Nucleus accumbens (tissue), 56 donors: ENCODE measurements around the gene KCNJ12.
"Not testable (repeated sequence)": the region's sequence is repeated elsewhere in the genome, so short reads cannot be mapped to it uniquely, and the experiment has no call there.

ENCODE experiments used
- DNase-seq, 56 donors: peaks; one replicate each; lab custom pipeline; 2025; lab: John Stamatoyannopoulos, UW

The KCNJ12 gene

DNA sequence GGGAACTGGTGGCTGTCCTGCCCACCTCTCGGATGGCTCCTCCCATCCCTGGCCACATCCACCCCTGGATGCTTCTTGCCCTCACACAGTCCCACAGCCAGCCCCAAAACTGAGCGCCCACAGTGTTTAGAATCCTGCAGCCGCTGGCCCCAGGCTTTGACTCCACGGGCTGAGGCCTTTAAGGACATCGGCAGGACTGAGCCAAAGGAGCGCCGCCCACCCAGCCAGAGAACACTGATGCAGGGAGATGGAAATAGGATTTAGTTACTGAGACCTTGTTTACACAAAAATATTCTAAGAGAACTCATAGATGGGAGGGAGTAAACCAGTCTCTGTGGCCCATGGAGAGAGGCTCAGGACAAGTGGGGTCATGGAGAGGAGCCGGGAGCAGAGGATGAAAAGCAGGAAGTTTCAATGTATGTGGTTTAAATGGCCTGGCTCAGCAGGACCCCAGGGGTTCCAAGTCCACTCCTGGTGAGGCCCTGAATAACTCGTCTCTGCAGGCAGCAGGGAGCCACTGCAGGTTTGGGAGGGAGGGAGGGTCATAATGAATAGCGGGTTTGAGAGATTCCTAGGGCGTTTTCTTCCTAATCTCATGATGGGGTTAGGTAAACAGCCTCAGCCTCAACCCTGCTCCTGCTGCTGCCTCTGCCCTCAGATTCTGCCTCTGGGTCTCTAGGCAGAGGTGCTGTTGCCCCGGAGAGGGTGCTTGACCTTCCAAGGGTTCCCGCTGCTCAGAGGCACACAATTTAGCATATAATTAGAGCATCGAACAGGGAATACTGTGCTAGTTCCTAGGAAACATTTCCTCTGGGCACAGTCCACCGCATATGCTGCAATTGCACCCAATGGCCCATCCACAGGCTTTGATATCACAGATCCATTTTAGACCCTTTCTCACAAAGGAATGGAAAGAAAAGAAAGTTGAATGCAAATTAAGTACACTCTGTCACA lies 61.0 kb downstream of the KCNJ12 start:
- DNase-seq: not testable (repeated sequence)

GRCh38 chr17:21438316-21439014 lies 62.3 kb downstream of the KCNJ12 start:
- DNase-seq: not testable (repeated sequence)

DNA sequence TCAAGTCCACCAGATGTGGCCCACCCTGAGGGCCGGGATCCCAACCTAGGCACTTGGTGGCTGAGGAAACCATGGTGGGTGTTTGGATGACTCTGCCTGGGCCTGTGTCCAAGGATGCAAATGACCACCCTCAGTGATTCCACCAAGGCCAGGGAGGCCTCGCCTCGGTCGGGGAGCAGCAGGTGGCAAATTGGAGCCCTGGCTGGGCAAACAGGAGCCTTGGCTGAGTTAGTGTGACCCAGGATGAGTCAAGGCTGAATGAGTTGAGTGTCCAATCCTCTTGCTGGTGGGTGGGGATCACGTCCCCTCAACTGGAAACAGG lies 62.8 kb downstream of the KCNJ12 start:
- DNase-seq: not testable (repeated sequence)

GRCh38 chr17:21445091-21445650 lies 69.0 kb downstream of the KCNJ12 start:
- no peak for DNase-seq

DNA sequence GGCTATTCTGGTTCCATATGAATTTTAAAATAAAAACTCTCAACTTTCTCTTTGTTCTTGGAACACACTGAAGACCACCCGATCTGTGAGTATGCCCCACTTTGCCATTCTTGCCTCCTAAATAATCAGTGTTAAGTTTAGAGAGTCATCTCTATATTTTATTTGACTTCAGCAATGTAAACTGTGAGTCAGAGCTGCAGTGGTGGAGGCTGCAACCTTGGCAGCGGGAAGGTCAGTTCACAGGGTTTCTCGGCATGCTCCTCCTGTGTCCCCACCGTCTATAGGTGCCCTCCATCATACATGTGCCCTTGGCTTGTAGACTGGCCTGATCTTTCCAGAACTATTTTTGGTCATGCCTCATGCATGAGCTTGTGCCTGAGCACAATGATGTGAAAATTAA lies 71.4 kb downstream of the KCNJ12 start:
- DNase-seq: not testable (repeated sequence)

DNA sequence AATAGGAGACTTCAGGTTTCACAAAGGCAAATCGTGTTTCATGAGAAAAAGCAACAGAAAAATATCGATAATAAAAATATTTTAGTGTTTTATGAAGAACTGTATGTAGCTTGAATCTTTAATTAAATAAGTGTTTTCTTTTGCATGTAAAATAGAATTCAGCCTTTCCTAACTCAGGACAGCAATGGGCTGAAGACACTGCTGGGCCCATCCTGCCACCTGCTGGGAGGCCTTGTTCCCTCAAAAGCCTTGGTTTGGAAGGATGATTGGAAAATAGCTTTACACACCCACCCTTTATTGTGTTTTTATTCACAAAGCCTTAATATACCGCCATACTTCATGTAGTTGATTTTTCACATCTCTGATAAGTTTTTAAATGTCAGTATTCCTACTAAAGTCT lies 73.7 kb downstream of the KCNJ12 start:
- not testable (repeated sequence) for DNase-seq

- peak in 1 of 56 donors; percentile 8 for DNase-seq
Measured at GRCh38 chr17:21451975-21452374, 75.8 kb downstream of the KCNJ12 start.

- peak in 53 of 56 donors; percentile 9 to 83 (median 54) for DNase-seq
Measured at GRCh38 chr17:21452377-21453143, 76.4 kb downstream of the KCNJ12 start.

DNA sequence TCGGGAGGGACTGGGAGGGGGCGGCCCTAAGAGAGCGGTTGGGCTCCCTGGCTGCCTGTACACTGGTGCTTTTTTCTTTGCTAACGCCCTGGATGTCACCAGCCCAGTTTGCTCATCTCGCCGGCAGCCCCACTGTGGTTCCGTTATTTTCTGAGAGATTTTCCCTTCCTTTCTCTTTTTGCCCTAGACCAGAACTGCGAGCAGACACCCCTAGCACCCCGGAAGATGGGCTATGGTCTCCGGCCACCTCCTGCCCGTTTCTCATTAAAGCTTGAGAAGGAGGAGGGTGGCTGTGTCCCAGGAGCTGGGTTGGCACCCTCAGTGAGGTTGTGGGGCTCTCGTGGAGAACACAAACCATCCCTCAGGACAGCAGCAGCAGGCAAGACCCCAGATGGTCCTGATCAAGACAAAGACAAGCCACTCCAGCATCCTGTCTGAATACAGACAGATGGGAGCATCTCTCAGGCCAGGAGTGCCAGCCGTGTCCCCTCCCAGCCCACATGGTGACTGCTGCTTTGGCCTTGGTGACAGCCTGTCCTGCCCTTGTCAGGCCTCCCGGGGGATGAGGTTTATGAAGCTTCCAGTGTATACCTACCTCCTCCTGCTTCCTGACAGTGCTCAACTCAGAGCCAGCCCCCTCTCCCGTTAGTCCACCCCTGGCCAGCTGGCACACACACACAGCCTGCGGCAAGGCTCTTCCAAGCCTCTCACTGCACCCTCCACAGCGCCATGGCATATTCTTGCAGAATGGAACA lies 77.2 kb downstream of the KCNJ12 start:
- no peak for DNase-seq

DNA sequence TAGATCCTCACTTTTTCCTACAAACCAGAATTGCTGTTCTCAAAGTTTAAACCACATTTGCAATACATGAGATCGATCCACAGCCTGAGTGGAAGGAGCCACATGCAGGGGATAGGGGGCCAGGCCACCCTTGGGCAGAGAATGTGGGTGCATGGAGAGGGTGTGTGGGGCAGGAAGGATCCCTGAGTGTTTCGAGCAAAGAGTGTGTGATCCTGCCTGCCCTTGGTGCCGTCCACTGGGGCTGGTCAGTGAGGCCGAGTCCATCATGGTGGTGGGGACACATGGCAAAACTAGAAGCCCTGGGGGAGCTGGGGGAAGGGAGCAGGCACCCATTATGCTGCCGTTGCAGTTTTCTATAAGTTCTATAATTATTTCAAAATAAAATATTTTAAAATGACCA lies 77.8 kb downstream of the KCNJ12 start:
- DNase-seq: not testable (repeated sequence)

DNA sequence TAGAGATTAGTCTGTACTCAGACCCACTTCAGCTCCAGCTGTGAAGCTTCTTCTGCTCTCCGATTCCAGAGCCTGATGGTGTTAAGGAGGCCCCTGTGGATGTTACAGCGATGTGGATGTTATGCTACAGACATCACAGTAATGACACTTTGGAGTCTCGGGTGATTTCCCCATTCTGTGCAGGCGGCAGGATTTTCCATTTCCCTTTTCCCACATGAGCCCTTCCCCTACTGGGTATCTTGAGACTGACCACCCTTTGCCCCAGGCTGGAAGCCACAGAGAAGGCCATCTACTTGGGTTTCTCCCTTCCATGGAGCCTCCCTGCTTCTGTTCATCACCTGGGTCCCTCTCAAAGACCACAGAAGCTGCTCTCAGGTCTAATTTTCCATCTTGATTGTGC lies 78.3 kb downstream of the KCNJ12 start:
- no peak for DNase-seq

DNA sequence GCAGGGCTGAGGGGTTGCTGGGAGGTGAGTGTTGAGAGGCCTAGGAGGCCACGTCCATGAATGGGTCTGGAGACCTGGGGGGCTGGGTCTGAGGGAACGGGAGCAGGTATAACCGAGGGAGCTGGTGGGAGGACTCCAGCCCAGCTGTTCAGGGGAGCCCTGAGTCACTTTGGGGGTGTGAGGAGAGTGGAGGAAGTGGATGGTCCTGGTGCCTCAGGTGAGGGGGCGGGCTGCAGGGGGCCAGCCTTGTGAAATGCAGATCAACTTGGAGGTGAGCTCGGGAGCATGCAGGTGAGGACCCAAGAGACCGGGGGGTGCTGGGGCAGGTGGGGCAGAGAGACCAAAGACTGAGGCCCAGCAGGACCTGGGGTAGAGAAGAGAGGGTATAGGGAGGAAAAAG lies 79.6 kb downstream of the KCNJ12 start:
- DNase-seq: no peak

GRCh38 chr17:21456449-21456848 lies 80.3 kb downstream of the KCNJ12 start:
- not testable (repeated sequence) for DNase-seq

DNA sequence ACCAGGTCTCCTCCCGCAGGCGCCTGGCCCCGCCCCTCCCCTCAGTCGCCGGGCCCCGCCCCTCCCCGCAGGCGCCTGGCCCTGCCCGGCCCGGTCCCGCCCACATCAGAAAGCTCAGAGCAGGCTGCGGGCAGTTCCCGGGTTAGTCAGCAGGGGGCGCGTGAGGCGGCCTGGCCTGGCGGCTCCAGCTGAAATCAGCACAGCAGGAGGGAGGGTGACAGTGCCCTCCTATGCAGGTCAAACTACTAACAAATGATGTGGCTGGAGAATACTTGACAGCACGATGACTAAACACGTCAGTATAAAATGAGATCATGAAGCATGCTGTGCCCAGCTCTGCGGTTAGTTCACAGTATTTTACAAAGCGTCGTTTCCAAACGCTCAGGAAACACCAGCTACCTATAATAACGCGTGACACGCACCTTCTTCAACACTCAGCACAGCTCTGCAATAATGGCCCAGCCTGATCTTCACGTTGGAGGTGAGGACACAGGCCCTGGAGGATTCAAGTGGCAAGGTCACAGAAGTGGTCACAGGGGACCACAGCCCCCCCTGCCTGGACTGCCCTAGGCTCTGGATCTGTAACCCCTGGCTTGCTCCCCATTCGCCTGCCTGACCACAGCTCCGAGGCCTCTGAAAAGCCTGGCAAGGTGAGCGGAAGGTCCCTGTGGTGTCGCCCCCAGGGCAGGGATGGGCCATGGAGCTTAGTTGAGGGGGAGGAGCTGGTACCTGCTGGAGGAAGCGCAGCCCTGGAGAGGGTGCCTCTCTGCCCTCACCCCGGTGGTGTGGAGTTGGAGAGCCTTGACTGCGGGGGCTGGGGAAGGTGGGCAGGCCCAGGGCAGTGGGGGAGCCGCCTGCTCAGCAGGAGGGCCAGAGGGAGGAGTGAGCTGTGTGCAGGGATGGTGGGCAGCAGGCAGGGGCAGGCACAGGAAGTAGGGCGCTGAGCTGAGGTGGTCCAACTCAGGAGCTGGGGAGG lies 81.2 kb downstream of the KCNJ12 start:
- peak in 53 of 56 donors; percentile 11 to 90 (median 65) for DNase-seq

DNA sequence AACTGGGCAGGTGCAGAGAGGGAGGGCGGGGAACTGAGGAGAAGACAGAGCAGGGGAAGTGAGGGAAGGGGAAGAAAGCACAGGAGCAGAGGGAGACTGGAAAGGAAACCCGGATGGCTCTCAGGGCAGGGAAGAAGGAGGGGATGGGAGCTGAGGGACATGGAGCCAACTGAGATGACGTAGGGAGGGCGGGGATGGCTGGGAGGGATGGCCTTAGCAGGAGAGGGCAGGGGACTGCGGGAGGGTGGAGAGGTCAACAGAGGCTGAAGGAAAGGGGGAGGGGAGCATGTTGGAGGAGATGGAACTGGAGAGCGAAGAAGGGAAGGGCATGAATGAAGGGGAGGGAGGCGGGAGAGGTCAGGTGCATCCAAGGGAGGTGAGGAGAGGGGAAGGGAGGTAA lies 81.9 kb downstream of the KCNJ12 start:
- DNase-seq: no peak

- DNase-seq: no peak
Measured at GRCh38 chr17:21459536-21459935, 83.4 kb downstream of the KCNJ12 start.

GRCh38 chr17:21460358-21460757 lies 84.2 kb downstream of the KCNJ12 start:
- no peak for DNase-seq

DNA sequence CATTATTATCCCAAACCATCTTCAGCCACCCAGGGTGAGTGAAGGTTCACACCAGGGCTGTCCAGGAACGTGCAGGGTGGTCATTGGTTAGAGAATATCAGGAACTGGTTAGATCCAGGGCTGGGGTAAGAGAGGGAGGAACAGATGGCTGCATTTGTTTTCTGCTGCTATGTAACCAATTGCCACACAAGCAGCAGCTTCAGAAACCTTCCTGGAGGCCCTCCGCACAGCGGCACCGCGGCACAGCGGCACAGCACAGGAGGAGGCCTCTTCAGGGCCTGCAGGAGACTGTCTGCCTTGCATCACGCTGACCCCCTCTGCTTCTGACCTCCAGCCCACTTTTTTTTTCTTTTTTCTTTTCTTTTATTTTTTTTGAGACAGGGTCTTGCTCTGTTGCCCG lies 86.1 kb downstream of the KCNJ12 start:
- DNase-seq: no peak

GRCh38 chr17:21463204-21463661 lies 87.1 kb downstream of the KCNJ12 start:
- DNase-seq: no peak
